OCI-LY3 (cell line): ENCODE results near the gene CRHR2.

Experiments used
- EZH2phosphoT487 ChIP-seq: fragments of 200-600 bp; shearing (Covaris generic); IDR thresholded peaks from 2 replicates; pipeline ENCODE4 v1.6.1; 2018; ENCODE audit warnings: antibody characterized with exemption, mixed run types, low read depth
- TF ChIP-seq, protein P1 (sequence below): fragments of 200-600, 300-600 bp; sonication (generic); IDR thresholded peaks from 2 replicates; pipeline ENCODE4 v1.5.1; 2014; ENCODE audit warnings: antibody characterized with exemption, low read length, low read depth

DNA sequence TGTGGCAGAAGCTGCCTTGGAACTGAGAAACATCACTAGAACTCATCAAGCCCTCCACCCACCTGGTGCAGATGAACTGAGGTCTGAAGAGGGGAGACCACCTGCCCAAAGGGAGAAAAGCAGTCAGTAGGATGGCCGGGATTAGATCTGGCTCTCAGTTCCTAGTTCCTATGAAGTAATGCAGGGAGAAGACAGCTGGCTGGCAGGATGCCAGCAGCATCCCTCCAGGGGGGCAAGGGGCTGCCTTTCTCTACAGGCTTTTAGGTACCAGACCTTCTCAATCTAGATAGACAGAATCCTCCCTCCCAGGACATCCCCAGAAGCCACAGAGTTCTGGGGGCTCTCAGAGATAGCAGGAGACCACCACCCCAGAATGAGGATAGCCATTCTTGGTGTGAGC lies 7.8 kb downstream of the CRHR2 start:
- TF ChIP-seq, protein P1, sequence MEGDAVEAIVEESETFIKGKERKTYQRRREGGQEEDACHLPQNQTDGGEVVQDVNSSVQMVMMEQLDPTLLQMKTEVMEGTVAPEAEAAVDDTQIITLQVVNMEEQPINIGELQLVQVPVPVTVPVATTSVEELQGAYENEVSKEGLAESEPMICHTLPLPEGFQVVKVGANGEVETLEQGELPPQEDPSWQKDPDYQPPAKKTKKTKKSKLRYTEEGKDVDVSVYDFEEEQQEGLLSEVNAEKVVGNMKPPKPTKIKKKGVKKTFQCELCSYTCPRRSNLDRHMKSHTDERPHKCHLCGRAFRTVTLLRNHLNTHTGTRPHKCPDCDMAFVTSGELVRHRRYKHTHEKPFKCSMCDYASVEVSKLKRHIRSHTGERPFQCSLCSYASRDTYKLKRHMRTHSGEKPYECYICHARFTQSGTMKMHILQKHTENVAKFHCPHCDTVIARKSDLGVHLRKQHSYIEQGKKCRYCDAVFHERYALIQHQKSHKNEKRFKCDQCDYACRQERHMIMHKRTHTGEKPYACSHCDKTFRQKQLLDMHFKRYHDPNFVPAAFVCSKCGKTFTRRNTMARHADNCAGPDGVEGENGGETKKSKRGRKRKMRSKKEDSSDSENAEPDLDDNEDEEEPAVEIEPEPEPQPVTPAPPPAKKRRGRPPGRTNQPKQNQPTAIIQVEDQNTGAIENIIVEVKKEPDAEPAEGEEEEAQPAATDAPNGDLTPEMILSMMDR = no peak
- TF ChIP-seq EZH2phosphoT487 = no peak
